ENCODE measurements around the gene C13orf46. TPM values are rescaled to one million over a fixed set of nuclear protein-coding genes. Genes with fewer than 3 reads are reported as not detected.

The C13orf46 gene
- total RNA-seq, 1 donor from 2014 or later: 0.32 TPM

GRCh38 chr13:113903912-113904311 lies 70.0 kb downstream of the C13orf46 start:
- intact Hi-C loops (cut with DNase I): loop anchor here (5.0 kb wide), 1 partner anchor 87 kb away; no protein-coding TSS in a partner anchor
- DNase-seq: no peak
- ATAC-seq (ENCODE audit: poor library complexity): no peak

Other genes with a start within 250 kb of the C13orf46 start
- gene TMEM255B, start 214.8 kb downstream of the C13orf46 start, total RNA-seq: 6.9 TPM
- gene GAS6, start 110.0 kb downstream of the C13orf46 start, total RNA-seq: 181 TPM
- 11.2 TPM for gene RASA3, start 158.5 kb upstream of the C13orf46 start, total RNA-seq
- not detected for gene CFAP97D2, start 205.2 kb upstream of the C13orf46 start, total RNA-seq

All from Right ventricle myocardium superior (tissue), 1 donor.